Erythroblast (primary cell): Measurements from ENCODE around the gene TMEM204.

Source experiments
- GATA1 ChIP-seq: IDR thresholded peaks from 2 replicates; pipeline ENCODE4 v1.6.1; 2011; ENCODE audit warnings: low read depth, mild to moderate bottlenecking, control low read depth, low read length, moderate library complexity
- POLR2A ChIP-seq: IDR thresholded peaks from 2 replicates; pipeline ENCODE4 v1.6.1; 2011; ENCODE audit warnings: mild to moderate bottlenecking, low read length

- TF ChIP-seq POLR2A (no peak), GATA1 (no peak)
Observed at GRCh38 chr16:1492082-1492922, 41.2 kb upstream of the TMEM204 start.
